GM12875 (cell line): Measurements from ENCODE around the gene TET3.
"Not testable (repeated sequence)": the region's sequence is repeated elsewhere in the genome, so short reads cannot be mapped to it uniquely, and the experiment has no call there.

ENCODE experiments used
- H3K4me3 ChIP-seq: one replicate; pipeline ENCODE4 v1.5.1; 2011; ENCODE audit warnings: low read depth, low read length, control low read depth
- TF ChIP-seq, protein P1 (sequence below): IDR thresholded peaks from 2 replicates; pipeline ENCODE4 v1.5.1; 2011; ENCODE audit warnings: low read depth, mild to moderate bottlenecking, control low read depth, inconsistent platforms, low read length, moderate library complexity, borderline replicate concordance; ENCODE audit not compliant: insufficient read depth

The TET3 gene

DNA sequence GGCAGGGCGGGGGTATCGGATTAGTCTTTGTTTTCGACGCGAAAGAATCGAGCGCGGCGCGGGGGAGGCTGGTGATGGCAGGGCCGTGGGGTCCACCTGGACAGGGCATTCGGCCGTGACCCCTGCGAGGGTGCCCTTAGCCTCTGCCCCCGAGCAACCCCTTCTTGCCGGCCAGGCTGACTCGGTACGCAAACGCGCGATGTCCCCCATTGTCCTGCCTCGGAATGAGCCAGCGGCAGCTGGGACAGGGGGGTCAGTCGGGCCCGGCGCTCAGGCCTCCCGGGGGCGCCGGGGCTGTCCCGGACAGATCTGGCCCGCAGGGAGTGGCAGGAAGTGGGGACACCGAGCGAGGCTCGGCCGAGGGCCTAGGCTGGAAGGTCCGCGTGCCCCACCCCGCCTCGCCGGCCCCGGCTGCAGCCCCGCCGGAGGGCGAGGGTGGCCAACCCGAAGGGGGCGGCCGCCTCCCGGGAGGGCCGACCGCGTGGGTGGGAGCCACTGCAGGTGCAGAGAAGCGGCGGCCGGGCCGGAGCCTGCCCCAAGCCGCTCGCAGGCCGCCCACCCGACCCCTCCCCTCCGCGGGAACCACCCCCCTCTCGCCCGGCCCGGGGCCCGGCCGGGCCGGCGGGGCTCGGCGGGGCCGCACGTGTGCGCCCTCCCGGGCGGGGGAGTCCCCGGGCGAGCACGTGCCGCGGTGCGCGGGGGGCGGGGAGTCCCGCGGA is at the start of gene TET3:
TSS of gene TET3 (plus strand) at position 708 of the 719 bp plus-strand sequence. CDS start 1,494 bp downstream, outside the sequence.
- TF ChIP-seq, protein P1, sequence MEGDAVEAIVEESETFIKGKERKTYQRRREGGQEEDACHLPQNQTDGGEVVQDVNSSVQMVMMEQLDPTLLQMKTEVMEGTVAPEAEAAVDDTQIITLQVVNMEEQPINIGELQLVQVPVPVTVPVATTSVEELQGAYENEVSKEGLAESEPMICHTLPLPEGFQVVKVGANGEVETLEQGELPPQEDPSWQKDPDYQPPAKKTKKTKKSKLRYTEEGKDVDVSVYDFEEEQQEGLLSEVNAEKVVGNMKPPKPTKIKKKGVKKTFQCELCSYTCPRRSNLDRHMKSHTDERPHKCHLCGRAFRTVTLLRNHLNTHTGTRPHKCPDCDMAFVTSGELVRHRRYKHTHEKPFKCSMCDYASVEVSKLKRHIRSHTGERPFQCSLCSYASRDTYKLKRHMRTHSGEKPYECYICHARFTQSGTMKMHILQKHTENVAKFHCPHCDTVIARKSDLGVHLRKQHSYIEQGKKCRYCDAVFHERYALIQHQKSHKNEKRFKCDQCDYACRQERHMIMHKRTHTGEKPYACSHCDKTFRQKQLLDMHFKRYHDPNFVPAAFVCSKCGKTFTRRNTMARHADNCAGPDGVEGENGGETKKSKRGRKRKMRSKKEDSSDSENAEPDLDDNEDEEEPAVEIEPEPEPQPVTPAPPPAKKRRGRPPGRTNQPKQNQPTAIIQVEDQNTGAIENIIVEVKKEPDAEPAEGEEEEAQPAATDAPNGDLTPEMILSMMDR = no peak
- H3K4me3 ChIP-seq = peak within 1 kb of the TSS; percentile 76

DNA sequence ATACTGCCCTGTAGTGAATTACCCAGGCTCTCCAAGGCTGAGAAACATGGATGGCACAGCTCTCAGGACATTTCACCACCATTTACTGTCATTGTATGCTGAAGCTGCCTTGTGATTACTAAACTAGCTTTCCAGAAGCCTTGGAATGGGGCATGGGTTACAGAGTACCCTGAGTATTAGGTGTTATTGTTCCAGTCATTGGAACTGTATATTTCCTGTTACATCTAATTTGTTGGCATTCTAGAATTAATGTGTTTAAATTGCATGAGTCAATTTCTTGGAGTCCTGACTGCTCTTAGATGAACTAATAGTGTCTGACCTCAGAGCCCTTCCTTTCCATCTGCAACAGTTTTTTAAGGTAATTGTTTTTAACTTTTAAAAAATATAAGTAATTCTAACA is 49.1 kb upstream of the TET3 start:
- no peak overlapping the region for H3K4me3 ChIP-seq
- TF ChIP-seq, protein P1 = no peak

DNA sequence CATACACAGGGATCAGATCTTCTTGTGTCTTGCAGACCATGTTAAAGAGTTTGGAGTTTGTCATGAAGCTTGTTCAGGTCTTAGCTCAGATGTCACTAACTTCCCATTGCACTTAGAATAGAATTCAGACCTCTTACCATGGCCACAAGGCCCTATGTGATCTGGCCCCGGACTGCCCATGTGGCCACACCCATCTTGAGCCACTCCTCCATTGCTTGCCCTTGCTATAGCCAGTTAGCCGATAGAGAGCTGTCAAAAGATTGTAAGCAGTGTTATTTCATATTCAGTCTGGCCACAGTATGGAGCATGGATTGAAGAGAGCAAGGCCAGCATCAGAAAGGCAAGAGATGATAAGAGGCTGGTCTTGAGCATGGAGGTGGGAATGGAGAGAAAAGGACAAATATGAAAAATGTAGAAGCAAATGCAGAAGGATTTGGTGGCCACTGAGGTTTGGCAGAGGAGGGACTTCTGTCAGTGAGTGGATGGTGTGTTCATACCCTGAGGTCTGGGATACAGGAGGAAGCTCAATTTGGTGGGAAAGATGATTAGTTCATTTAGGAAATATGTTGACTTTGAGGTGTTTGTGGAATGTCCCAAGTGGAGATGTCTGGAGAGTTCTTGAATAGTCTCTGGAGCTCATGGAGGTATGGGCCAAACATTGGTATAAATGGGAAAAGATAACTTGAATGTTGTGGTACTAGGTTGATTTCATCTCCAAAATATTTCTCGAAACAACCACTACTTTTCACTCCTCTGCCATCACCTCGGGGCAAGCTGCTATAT is 47.4 kb upstream of the TET3 start:
- TF ChIP-seq, protein P1 = no peak
- H3K4me3 ChIP-seq = no peak overlapping the region

DNA sequence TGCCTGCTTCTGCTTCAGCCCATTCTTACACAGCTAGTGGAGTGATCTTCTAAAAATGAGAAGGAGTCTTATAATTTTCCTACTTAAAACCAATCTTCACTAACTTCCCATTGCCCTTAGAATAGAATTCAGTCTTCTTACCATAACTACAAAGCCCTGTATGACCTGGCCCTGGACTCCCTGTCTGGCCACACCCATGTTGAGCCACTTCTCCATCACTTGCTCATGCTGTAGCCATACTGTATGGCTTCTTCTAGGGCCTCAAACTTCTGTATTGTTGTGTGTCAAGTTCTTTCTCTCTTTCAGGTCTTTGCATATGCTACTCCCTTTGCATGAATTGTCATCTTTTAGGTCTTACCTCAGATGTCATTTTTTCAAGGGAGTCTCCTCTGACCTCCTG is 46.8 kb upstream of the TET3 start:
- TF ChIP-seq, protein P1 = no peak
- H3K4me3 ChIP-seq = no peak overlapping the region

DNA sequence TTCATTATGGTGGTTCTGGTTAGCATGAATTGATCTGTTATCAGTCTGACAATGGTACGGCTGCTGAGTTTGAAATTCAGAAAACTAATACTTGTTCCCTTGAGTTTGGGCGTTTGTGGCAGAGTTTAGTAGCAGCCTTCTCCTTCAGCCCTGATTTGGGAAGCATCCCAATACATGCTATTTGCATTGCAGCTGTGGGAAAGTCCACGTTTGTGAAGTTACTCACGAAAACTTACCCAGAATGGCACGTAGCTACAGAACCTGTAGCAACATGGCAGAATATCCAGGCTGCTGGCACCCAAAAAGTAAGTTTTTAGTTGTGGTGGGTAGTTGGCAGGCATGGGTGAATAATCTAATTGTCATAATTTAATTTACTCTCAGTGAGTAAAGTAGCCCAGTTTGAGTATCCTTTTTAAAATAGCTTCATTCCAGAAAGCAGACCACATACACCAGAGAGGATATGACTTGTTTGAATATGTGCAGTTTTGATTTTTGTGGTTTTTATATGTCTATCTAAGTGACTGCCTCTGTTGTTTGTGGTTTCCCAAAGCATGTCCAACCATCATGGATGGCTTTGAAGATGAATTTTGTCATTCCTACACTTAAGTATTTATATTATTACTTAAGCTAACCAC is 45.9 kb upstream of the TET3 start:
- TF ChIP-seq, protein P1 = no peak

DNA sequence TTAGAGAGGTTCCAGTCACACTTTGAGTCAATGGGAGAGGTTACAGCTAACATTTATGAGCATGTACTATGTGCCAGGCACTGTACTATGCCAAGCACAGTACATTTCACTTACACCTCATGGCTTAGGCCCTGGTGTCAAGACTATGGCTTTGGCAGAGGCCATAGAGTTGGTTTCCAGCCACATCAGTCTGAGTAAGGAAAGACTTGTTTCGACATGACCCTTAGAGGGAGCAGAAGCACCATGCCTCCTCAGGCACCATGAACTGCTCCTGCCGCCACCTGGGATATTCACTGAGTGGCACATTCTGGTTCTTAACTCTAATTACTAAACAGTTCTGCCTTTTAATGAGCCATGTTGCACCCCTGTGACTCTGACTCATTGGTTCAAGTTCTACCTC is 45.3 kb upstream of the TET3 start:
- no peak overlapping the region for H3K4me3 ChIP-seq
- TF ChIP-seq, protein P1 = no peak

More for the DNA sequence above, 45.9 kb upstream of the TET3 start:
- no peak overlapping the region for H3K4me3 ChIP-seq

DNA sequence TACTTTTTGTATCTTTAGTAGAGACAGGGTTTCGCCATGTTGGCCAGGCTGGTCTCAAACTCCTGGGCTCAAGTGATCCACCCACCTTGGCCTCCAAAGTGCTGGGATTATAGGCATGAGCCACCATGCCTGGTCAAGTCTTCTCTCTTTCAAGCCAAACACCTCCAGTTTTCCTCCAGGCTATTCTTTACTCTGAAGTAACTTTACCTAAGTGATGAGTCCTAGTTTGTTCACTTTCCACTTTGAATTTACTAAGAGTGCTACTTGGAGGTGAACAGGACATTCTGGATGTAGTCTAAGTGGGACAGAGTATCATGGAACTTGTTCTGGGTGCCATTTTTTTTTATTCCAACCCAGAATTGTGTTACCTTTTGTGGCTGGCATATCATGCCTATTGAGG is 44.6 kb upstream of the TET3 start:
- H3K4me3 ChIP-seq = not testable (repeated sequence)
